ENCODE measurements around the gene TBATA.
"Not testable (repeated sequence)": the region's sequence is repeated elsewhere in the genome, so short reads cannot be mapped to it uniquely, and the experiment has no call there.

The TBATA gene

GRCh38 chr10:70779088-70779487 lies 6.1 kb downstream of the TBATA start:
- DNase-seq (ENCODE audit: low read depth), result no peak

GRCh38 chr10:70778267-70778924 lies 6.8 kb downstream of the TBATA start:
- DNase-seq (ENCODE audit: low read depth), result no peak

- no peak for DNase-seq (ENCODE audit: low read depth)
These were observed 7.9 kb downstream of the TBATA start for GRCh38 chr10:70777063-70777875.

- no peak for DNase-seq (ENCODE audit: low read depth)
These were observed 8.6 kb downstream of the TBATA start for GRCh38 chr10:70776455-70777005.

GRCh38 chr10:70775679-70776454 lies 9.3 kb downstream of the TBATA start:
- no peak for DNase-seq (ENCODE audit: low read depth)

- no peak for DNase-seq (ENCODE audit: low read depth)
These were observed 10.1 kb downstream of the TBATA start for GRCh38 chr10:70774810-70775678.

- no peak for DNase-seq (ENCODE audit: low read depth)
These were observed 11.0 kb downstream of the TBATA start for GRCh38 chr10:70773965-70774809.

GRCh38 chr10:70773461-70773860 lies 11.7 kb downstream of the TBATA start:
- no peak for DNase-seq (ENCODE audit: low read depth)

GRCh38 chr10:70772627-70773026 lies 12.6 kb downstream of the TBATA start:
- DNase-seq (ENCODE audit: low read depth), result no peak

- no peak for DNase-seq (ENCODE audit: low read depth)
These were observed 13.6 kb downstream of the TBATA start for GRCh38 chr10:70771311-70772194.

- not testable (repeated sequence) for DNase-seq (ENCODE audit: low read depth)
These were observed 14.7 kb downstream of the TBATA start for GRCh38 chr10:70770516-70770915.

- DNase-seq (ENCODE audit: low read depth), result no peak
These were observed 15.2 kb downstream of the TBATA start for GRCh38 chr10:70770001-70770400.

- DNase-seq (ENCODE audit: low read depth), result no peak
These were observed 16.1 kb downstream of the TBATA start for GRCh38 chr10:70769121-70769520.

GRCh38 chr10:70768026-70768685 lies 17.0 kb downstream of the TBATA start:
- DNase-seq (ENCODE audit: low read depth), result not testable (repeated sequence)

- no peak for DNase-seq (ENCODE audit: low read depth)
These were observed 19.2 kb downstream of the TBATA start for GRCh38 chr10:70765794-70766594.

- DNase-seq (ENCODE audit: low read depth), result no peak
These were observed 21.6 kb downstream of the TBATA start for GRCh38 chr10:70763567-70763966.

- no peak for DNase-seq (ENCODE audit: low read depth)
These were observed 22.6 kb downstream of the TBATA start for GRCh38 chr10:70762441-70763175.
